ENCODE data around the gene ZNF226. TPM values are rescaled to one million over a fixed set of nuclear protein-coding genes. Genes with fewer than 3 reads are reported as not detected.
A peak's percentile ranks its signal among the peaks of the same experiment; 100 is the strongest.

Gene ZNF226
- total and polyA plus RNA-seq, 9 of the 15 experiments (the other 6 are each of a cell fraction or from before 2014, with no cell fraction given) = 6.2 to 19.4 (median 9.3) TPM

GRCh38 chr19:44164673-44165512 is at the start of gene ZNF226 (continued):
- TF ChIP-seq ZNF609 (CRISPR knock-in tag; IDR thresholded peaks at IDR 0.05; ENCODE audit: borderline replicate concordance) = no peak
- no peak for TF ChIP-seq HLTF (IDR thresholded peaks at IDR 0.05)
- TF ChIP-seq MTA1 (IDR thresholded peaks at IDR 0.05; ENCODE audit: borderline replicate concordance) = no peak
- TF ChIP-seq CHD7 (IDR thresholded peaks at IDR 0.05; ENCODE audit: low read depth, low read length) = no peak
- TF ChIP-seq ZNF639 (CRISPR knock-in tag; conservative IDR thresholded peaks at IDR 0.05 in 1 of 2, IDR thresholded peaks at IDR 0.05 in 1 of 2) = peak in 1 of 2 experiments; percentile 60; a peak in 2 of 4 replicates
